HepG2 (cell line): Measurements from ENCODE around the gene TNFAIP3. TPM values are rescaled to one million over a fixed set of nuclear protein-coding genes. Genes with fewer than 3 reads are reported as not detected.

Experiments used
- AFF4 ChIP-seq: sonication (generic); formaldehyde crosslinking; IDR thresholded peaks from 2 replicates; pipeline ENCODE4 v1.4.0; 2020; ENCODE audit warnings: missing genetic modification reagents
- ARNTL ChIP-seq: sonication (generic); formaldehyde crosslinking; IDR thresholded peaks from 2 replicates; pipeline ENCODE4 v1.4.0; 2020; ENCODE audit warnings: mild to moderate bottlenecking, missing genetic modification reagents
- CENPT ChIP-seq: sonication (generic); formaldehyde crosslinking; IDR thresholded peaks from 2 replicates; pipeline ENCODE4 v1.8.0; 2022; ENCODE audit warnings: low read depth, mild to moderate bottlenecking, moderate library complexity, missing genetic modification reagents
- DDIT3 ChIP-seq: sonication (generic); formaldehyde crosslinking; IDR thresholded peaks from 2 replicates; pipeline ENCODE4 v1.4.0; 2020; ENCODE audit warnings: mild to moderate bottlenecking, missing genetic modification reagents
- HMGXB4 ChIP-seq, 2 experiments: sonication (generic) in 1 of 2; formaldehyde crosslinking in 1 of 2; IDR thresholded peaks; 2 replicates each; pipeline versions ENCODE4 v1.4.0 to v1.6.1; 2018 to 2020; ENCODE audit warnings: missing genetic modification reagents in 2 of 2, borderline replicate concordance in 1 of 2, low read depth in 1 of 2, mild to moderate bottlenecking in 1 of 2, missing biosample characterization in 1 of 2
- HNRNPL ChIP-seq: fragments of 200-400 bp; formaldehyde crosslinking; IDR thresholded peaks from 2 replicates; pipeline ENCODE4 v1.6.1; 2017; ENCODE audit warnings: mild to moderate bottlenecking, low read depth, low read length
- KMT2A ChIP-seq: sonication (generic); formaldehyde crosslinking; IDR thresholded peaks from 2 replicates; pipeline ENCODE4 v1.4.0; 2020; ENCODE audit warnings: missing genetic modification reagents
- POGZ ChIP-seq: sonication (generic); formaldehyde crosslinking; IDR thresholded peaks from 2 replicates; pipeline ENCODE4 v1.4.0; 2020; ENCODE audit warnings: mild to moderate bottlenecking, missing genetic modification reagents
- SMAD9 ChIP-seq: sonication (generic); formaldehyde crosslinking; IDR thresholded peaks from 2 replicates; pipeline ENCODE4 v1.5.1; 2020; ENCODE audit warnings: mild to moderate bottlenecking, missing genetic modification reagents
- SOX6 ChIP-seq, 2 experiments: fragments of 450-650 bp in 1 of 2; sonication (generic) in 1 of 2; formaldehyde crosslinking in 1 of 2; IDR thresholded peaks; 2 replicates each; pipeline versions ENCODE4 v1.4.0 to v1.6.1; 2017 to 2020; ENCODE audit warnings: antibody characterized with exemption in 1 of 2, mild to moderate bottlenecking in 1 of 2, missing genetic modification reagents in 1 of 2
- TRIM24 ChIP-seq: sonication (generic); formaldehyde crosslinking; IDR thresholded peaks from 2 replicates; pipeline ENCODE4 v1.8.0; 2022; ENCODE audit warnings: mild to moderate bottlenecking, missing genetic modification reagents
- ZBTB33 ChIP-seq: sonication (generic); formaldehyde crosslinking; IDR thresholded peaks from 2 replicates; pipeline ENCODE4 v1.4.0; 2020; ENCODE audit warnings: missing genetic modification reagents
- ZNF33B ChIP-seq: sonication (generic); formaldehyde crosslinking; IDR thresholded peaks from 2 replicates; pipeline ENCODE4 v1.5.1; 2020; ENCODE audit warnings: mild to moderate bottlenecking, missing genetic modification reagents
- ZNF660 ChIP-seq: sonication (generic); formaldehyde crosslinking; IDR thresholded peaks from 2 replicates; pipeline ENCODE4 v1.5.1; 2020; ENCODE audit warnings: mild to moderate bottlenecking, low read depth, missing genetic modification reagents, borderline replicate concordance
- ZNF687 ChIP-seq: sonication (generic); formaldehyde crosslinking; IDR thresholded peaks from 2 replicates; pipeline ENCODE4 v1.5.1; 2020; ENCODE audit warnings: mild to moderate bottlenecking, missing genetic modification reagents, moderate library complexity
- polyA plus RNA-seq, 8 experiments: library from polyadenylated mRNA; depleted of rRNA in 3 of 8; stranded (reverse) in 7 of 8; unstranded in 1 of 8; fragments of >200 nt; fragmentation: Illumina TruSeq in 4 of 8; extraction: Trizol in 4 of 8; gene quantifications; 2 replicates each; pipeline versions ENCODE4 v1.2.1 to v1.2.3, GENCODE V29; 2011 to 2016; ENCODE audit warnings: low read depth in 4 of 8, missing spikeins in 1 of 8, mixed read lengths in 1 of 8; ENCODE audit not compliant: insufficient read depth in 1 of 8
- total RNA-seq, 5 experiments: library from RNA; depleted of rRNA; stranded (reverse); fragments of >200 nt; fragmentation: Illumina TruSeq; extraction: Trizol; gene quantifications; 2 replicates each; pipeline ENCODE4 v1.2.3, GENCODE V29; 2016; ENCODE audit warnings: low read depth in 1 of 5

Gene TNFAIP3
- total and polyA plus RNA-seq, 2 of the 13 experiments (the other 11 are each of a cell fraction or from before 2014, with no cell fraction given) = 28.2 to 47.1 TPM

- TF ChIP-seq SOX6 (IDR thresholded peaks at IDR 0.05) (no peak), SOX6 (CRISPR knock-in tag; IDR thresholded peaks at IDR 0.05) (peak; percentile 44), ZNF660 (CRISPR knock-in tag) (no peak), DDIT3 (CRISPR knock-in tag) (no peak), CENPT (CRISPR knock-in tag) (no peak), ZNF33B (CRISPR knock-in tag) (no peak), HMGXB4 (CRISPR knock-in tag; IDR thresholded peaks at IDR 0.05; ENCODE audit: borderline replicate concordance in 1 of 2, low read depth in 1 of 2) (peak; percentile 8 to 71; a peak in 3 of 4 replicates), ARNTL (0 out of 2 replicates have a peak, but pooled peaks have one; percentile 29), POGZ (0 out of 2 replicates have a peak, but pooled peaks have one; percentile 27), AFF4 (CRISPR knock-in tag) (peak; percentile 53; the same call in 1 of the 2 replicates), KMT2A (CRISPR knock-in tag) (0 out of 2 replicates have a peak, but pooled peaks have one; percentile 2), ZBTB33 (CRISPR knock-in tag) (no peak), HNRNPL (0 out of 2 replicates have a peak, but pooled peaks have one; percentile 32), ZNF687 (CRISPR knock-in tag) (no peak), TRIM24 (no peak), SMAD9 (0 out of 2 replicates have a peak, but pooled peaks have one; percentile 40)
Measured at GRCh38 chr6:137868721-137869548, 1.9 kb downstream of the TNFAIP3 start (continued).
